ENCODE measurements around the gene ADGB.

ADGB gene

GRCh38 chr6:146861029-146861563 lies 262.3 kb downstream of the ADGB start:
- DNase-seq (ENCODE audit: low read depth in 3 of 3) = no peak

- DNase-seq (ENCODE audit: low read depth in 3 of 3) = no peak
Observed at GRCh38 chr6:146861716-146862115, 262.9 kb downstream of the ADGB start.

- DNase-seq (ENCODE audit: low read depth in 3 of 3) = no peak
Observed at GRCh38 chr6:146862508-146862919, 263.7 kb downstream of the ADGB start.

- no peak for DNase-seq (ENCODE audit: low read depth in 3 of 3)
Observed at GRCh38 chr6:146864300-146864699, 265.5 kb downstream of the ADGB start.

DNA sequence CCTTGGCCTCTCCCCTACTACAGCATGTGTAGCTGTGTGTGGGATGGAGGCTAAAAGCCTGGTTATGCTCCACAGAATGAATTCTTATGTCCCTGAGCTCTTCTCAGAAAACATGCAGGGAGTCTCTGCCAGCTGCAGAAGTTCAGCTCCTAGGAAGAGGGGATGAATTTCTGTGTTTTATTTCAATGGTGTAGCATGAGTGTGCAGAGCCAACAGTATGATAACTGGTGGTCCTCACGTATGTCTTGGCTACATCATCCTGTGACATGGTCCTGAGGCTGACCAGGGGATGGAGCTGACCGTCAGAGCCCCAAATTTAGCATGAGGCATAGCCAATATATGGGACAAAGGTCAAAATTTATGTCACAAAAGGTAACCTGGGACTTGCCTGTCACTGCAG lies 266.1 kb downstream of the ADGB start:
- DNase-seq (ENCODE audit: low read depth in 3 of 3) = no peak
